ENCODE results near the gene XPOT. TPM values are rescaled to one million over a fixed set of nuclear protein-coding genes. Genes with fewer than 3 reads are reported as not detected.
A peak's percentile ranks its signal among the peaks of the same experiment; 100 is the strongest.

Gene XPOT
- total RNA-seq, 1 donor from 2014 or later, result 24.5 TPM

GRCh38 chr12:64446295-64446694 lies 42.1 kb downstream of the XPOT start:
- Histone ChIP-seq H3K27ac (no peak overlapping the region), H3K4me3 (no peak overlapping the region), H3K27me3 (no peaks in the 10 kb centered on the region), H3K36me3 (peaks cover 13 to 53% of the 10 kb centered on the region in 2 donors), H3K4me1 (no peaks in the 10 kb centered on the region), H3K9me3 (no peaks in the 10 kb centered on the region)
- intact Hi-C loops (cut with DNase I), result no loop called here
- TF ChIP-seq CTCF (IDR thresholded peaks at IDR 0.05), result no peak
- no peak for DNase-seq (ENCODE audit: low spot score in 2 of 2)

DNA sequence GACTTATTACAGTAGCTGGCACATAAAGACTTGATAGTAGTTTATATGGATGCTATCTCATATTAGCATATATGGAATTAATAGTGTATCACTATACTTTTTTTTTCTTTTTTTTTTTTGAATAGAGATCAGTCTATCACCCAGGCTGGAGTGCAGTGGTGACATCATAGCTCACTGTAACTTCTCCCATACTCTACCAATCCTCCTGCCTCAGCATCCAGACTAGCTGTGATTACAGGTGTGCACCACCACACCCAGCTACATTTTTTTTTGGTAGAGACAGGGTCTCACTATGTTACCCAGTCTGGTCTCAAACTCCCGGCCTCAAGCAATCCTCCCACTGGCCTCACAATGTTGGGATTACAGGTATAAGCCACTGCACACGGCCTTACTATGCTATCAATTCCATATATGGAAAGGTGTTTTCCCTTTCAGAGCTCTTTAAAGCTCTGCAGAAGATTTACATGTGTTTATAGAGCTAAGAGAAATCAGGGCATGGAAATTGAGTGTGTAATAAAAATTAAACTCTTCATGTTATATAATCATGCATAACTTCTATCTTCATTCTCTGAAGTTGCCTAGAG lies 46.0 kb downstream of the XPOT start:
- Histone ChIP-seq H3K36me3 (peaks cover 0 to 26% of the 10 kb centered on the region in 2 donors), H3K4me1 (peaks cover 0 to 7% of the 10 kb centered on the region in 2 donors), H3K4me3 (no peak overlapping the region), H3K9me3 (no peaks in the 10 kb centered on the region), H3K27ac (no peak overlapping the region), H3K27me3 (no peaks in the 10 kb centered on the region)
- intact Hi-C loops (cut with DNase I), result loop anchor here (10.0 kb wide), 1 partner anchor 165 kb away; the partner anchor contains the start of gene RASSF3
- DNase-seq (ENCODE audit: low spot score in 2 of 2), result no peak
- TF ChIP-seq CTCF (IDR thresholded peaks at IDR 0.05), result no peak

DNA sequence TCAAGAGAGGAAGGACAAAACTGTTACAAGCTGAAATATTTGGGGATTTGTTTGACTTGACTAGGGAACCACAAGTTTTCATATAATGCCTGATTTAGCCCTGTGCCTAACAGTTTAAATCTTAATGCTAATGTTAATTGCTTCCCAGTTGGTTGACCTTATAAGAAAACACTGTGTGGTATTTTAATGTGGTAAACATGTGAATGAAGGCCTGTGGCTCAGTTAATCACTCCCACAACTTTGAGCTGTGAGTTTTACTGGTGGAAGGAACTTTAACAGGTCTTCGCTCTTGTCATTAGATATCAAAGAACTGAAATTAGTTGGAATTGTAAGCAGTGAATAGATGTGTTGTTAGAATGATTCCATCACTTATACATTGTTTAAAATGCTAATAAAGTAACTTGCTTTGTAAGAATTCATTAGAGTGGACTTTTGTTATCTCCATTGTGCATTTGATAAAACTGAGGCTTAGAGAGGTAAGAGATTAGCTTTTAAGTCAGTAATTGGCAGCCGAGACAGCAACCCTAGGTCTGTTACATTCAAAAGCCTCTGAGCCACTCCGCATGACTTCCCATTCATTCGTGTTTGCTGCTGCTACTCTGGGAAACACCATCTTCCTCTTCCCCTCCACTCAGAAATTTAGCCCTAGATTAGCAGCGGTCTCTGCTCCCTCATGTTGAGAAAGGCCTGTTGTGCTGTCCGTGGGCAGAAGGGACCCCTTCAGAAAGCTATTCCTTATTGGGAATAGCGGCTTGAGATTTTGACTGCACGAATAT lies 46.7 kb downstream of the XPOT start:
- peak overlapping the region; percentile 96 to 97 for H3K4me3 ChIP-seq
- H3K4me1 ChIP-seq, result peaks cover 0 to 7% of the 10 kb centered on the region in 2 donors
- H3K9me3 ChIP-seq, result no peaks in the 10 kb centered on the region
- no peaks in the 10 kb centered on the region for H3K27me3 ChIP-seq
- no peak for TF ChIP-seq CTCF (IDR thresholded peaks at IDR 0.05)
- H3K36me3 ChIP-seq, result peaks cover 0 to 20% of the 10 kb centered on the region in 2 donors
- H3K27ac ChIP-seq, result peak overlapping the region; percentile 99
- DNase-seq (ENCODE audit: low spot score in 2 of 2), result no peak
- intact Hi-C loops (cut with DNase I), result loop anchor here (10.0 kb wide), 1 partner anchor 164 kb away; the partner anchor contains the start of gene RASSF3

GRCh38 chr12:64451687-64452558 lies 47.7 kb downstream of the XPOT start, which contains the start of gene TBK1:
TSS of gene TBK1 (plus strand) at chr12:64452120. CDS start at chr12:64455871, 3,751 bp downstream.
- Histone ChIP-seq H3K36me3 (peaks cover 0 to 12% of the 10 kb centered on the region in 2 donors), H3K4me3 (peak within 1 kb of the TSS; percentile 96 to 97), H3K4me1 (peaks cover 0 to 7% of the 10 kb centered on the region in 2 donors), H3K27ac (peak within 1 kb of the TSS; percentile 99), H3K27me3 (no peaks in the 10 kb centered on the region), H3K9me3 (no peaks in the 10 kb centered on the region)
- intact Hi-C loops (cut with DNase I), result loop anchor here (1.0 to 10.0 kb wide), 3 partner anchors 48 to 307 kb away; partner anchors contain the start of genes GNS, RASSF3 and XPOT
- peak; percentile 79 to 95 for DNase-seq (ENCODE audit: low spot score in 2 of 2)
- TF ChIP-seq CTCF (IDR thresholded peaks at IDR 0.05), result peak in 1 of 3 experiments; percentile 32

Measured in ascending aorta (tissue), 2 donors.